ENCODE results near the gene PFKFB3.
"Not testable (repeated sequence)": the region's sequence is repeated elsewhere in the genome, so short reads cannot be mapped to it uniquely, and the experiment has no call there.

The PFKFB3 gene

DNA sequence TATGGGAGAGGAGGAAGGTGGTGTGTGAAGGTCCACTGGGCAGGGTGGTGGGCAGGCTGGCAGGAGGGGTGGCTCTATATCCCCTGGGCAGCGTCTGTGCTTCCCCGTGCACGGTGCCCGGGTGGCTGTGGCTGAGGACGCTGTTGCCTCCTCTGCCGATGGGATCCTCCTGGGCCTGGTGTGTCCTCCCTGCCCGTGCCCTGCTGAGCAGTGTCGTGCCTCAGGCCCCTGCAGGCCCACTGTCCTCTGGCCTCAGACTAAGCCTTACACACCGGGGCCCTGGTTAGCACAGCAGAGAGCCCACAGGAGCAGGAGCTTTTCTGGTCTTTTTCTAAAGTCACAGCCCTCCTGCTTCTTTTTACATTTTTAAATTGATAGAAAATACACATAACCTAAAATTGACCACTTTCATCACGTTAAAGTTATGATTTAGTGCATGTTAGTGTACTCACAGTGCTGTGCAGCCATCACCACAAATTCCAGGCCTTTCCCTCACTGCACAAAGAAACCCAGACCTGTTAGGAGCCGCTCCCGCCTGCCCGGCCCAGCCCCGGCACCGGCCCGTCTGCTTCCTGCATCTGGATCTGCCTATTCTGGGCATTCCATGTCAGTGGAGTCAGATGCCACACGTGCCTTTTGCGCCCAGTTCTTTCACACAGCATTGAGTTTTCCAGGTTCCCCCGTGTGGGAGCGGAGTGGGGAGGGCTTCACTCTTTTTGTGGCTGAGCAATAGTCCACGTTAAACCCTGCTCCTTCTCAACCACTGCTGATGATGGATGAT, 19.4 kb downstream of the PFKFB3 start:
- no peak for DNase-seq

DNA sequence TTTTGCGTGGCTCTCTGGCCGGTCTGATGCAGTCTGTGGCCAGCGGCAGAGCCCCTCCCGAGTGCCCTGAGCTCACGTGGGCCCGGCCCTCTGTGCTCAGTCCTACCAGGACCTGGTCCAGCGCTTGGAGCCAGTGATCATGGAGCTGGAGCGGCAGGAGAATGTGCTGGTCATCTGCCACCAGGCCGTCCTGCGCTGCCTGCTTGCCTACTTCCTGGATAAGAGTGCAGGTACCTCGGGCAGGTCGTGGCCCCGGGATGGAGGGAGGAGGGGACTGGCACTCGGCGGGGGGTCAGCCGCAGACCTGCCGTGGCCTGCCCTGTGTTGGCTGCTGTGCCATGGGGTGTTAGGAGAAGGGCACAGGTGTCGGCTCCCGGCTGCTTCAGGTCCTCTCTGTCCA, 20.0 kb downstream of the PFKFB3 start:
- no peak for DNase-seq

DNA sequence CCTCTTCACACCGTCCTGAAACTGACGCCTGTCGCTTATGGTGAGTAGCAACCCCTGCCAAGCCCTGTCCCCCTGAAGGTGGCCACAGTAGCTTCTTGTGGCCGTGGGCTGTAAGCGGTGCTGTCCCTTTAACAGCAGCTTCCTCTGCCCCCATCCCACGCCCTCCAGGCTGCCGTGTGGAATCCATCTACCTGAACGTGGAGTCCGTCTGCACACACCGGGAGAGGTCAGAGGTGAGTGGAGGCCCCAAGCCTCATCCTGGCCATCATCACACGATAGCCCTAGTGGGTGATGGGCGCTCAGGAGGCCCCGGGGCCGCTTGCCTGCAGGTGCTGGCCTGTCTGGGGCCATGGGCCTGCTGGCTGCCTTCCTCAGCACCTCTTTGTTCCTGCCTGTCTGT, 21.2 kb downstream of the PFKFB3 start:
- no peak for DNase-seq

DNA sequence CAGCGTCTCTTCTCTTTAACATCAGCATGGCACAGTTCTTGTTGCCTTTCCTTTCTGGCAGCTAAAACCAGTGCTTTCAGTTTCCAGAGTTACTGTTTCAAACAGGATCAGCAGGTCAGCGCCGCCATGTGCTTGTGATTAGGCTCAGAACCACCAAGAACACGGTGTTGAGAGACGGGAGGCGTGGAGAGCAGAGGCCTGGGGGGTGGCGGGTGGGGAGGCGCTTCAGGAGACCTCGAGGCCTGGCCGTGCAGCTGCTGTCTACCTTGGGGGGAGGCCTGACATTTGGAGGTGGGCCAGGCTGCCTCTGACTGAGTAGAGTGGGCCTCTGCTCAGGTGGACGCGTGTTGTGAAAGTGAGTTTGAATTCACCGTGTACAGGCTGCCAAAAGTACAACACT, 22.0 kb downstream of the PFKFB3 start:
- DNase-seq: no peak

DNA sequence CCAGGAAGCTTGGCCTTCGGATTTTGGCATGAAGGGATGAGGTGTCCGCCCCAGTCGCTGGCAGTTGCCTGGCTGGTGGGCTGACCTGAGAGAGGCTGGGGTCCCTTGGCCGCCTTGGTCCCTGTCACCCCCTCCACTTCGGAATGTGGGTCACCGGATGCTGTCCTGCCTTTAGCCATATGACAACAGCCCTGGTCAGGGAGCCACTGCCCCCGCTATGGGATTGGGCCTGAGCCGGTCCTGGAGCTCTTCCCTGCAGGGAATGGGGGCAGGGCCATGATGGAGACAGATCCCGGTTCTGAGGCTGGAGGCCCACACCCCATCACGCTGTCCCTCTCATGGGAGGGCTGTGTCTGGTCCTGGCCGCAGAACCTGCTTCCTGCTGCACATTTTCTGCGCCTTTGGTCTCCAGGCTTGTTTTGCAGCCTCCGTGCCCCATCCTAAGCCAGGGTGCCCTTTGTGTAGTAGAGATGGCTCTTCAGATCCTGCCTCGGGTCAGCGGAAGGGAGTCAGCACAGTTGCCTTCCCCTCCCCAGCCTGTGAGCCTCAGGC, 22.6 kb downstream of the PFKFB3 start:
- DNase-seq: no peak

DNA sequence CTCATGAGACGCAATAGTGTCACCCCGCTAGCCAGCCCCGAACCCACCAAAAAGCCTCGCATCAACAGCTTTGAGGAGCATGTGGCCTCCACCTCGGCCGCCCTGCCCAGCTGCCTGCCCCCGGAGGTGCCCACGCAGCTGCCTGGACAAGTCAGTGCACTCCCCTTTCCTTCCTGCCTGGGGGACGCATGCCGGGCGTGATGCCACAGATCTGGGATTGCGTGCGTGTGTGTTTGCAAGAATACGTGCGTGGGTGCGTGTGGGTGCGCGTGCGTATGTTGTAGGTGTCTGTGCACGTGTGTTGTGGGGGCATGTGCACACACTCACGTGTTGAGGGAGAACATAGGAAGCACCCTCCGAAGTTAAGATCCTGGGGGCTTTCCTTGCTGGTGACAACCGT, 23.5 kb downstream of the PFKFB3 start:
- DNase-seq: no peak

DNA sequence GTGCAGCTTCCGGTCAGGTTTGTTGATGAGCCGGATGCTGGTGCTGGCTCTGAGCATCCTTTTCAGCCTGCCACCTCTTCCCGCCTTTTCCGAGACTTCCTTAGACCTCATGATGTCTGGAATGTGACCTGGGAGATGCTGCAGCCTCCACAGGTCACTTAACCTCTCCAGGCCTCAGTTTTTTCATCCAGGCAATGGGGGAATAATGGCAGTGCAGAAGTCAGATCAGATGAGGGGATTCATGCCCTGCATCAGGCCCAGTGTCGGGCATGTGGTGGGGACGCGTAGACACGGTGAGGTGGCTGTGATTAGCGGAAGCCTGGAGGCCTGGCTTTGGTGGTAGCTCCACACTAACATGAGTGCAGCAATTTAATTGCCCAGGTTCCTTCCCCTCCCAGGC, 24.6 kb downstream of the PFKFB3 start:
- no peak for DNase-seq

GRCh38 chr10:6228010-6228511, 25.3 kb downstream of the PFKFB3 start:
- DNase-seq: no peak

DNA sequence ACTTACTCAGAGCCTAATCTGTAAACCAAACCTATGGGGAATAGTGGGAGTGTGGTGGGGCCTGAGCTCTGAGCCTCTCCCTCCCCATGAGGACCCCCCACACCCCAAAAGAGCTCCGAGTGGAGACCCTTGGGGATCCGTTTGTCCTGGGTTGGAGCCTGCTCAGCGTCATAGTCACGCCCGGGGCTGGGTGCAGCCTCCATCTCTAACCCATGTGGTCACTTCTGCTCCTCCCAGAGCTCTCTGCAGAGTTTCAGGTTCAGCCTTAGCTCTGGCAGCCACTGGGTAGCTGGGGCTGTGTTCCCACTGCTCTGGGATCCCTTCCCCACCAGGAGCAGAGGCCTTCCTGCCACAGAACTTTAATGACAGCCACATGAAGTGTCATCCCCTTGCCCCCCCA, 25.9 kb downstream of the PFKFB3 start:
- no peak for DNase-seq

DNA sequence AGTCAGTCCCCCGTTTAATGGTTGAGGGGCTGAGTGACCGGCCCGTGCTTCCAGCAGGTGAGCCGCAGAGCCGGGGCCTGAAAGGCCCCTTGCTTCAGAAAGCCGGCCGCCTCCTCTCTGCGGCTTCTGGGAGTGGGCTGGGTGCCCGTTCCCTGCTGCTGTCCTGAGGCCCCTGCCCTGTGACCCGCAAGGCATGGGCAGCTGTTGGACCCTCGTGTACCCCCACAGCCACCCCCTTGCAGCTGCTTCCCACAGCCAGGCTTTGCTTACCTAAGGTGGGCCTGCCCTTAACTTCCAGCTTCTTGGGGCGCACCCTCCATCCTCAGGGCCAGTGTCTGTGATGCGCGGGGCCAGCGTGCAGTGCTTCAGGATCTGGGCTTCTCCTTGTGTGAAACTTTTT, 26.6 kb downstream of the PFKFB3 start:
- no peak for DNase-seq

- no peak for DNase-seq
These were observed 27.0 kb downstream of the PFKFB3 start for GRCh38 chr10:6229746-6230145.

DNA sequence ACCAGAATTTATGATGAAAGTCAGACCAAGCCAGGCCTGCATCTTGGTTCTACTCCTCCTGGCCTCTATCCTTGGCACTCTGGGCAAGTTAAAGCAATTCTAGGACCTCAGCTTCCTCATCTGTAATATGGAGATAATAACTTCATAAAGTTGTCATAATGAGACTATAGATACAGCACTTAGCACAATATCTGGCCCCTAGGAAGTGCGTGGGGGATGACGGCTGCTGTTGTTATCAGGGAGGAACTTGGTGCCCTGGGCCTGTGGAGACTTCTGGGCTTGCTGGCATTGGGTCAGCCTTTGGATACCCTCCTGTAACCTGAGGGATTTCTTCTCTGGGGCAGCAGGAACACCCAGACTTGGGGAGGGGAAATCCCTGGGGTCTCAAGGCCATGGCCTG, 27.6 kb downstream of the PFKFB3 start:
- no peak for DNase-seq

GRCh38 chr10:6231146-6231545, 28.4 kb downstream of the PFKFB3 start:
- no peak for DNase-seq

DNA sequence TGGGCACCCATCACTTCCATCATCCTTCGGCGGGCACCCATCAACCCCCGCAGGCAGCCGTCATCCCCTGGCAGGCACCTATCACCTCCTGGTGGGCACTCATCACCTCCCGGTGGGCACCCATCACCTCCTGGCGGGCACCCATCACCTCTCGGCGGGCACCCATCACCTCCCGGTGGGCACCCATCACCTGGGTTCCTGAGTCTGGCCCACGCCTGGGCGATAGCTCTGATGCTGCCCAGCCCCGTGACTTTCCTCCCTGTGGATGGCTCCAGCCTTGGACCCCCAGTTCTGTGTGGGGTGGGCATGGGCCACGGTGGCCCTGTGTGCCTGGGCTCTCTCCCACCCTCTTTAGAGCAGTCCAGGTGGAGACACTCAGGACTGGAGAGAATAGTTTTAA, 29.0 kb downstream of the PFKFB3 start:
- no peak for DNase-seq

DNA sequence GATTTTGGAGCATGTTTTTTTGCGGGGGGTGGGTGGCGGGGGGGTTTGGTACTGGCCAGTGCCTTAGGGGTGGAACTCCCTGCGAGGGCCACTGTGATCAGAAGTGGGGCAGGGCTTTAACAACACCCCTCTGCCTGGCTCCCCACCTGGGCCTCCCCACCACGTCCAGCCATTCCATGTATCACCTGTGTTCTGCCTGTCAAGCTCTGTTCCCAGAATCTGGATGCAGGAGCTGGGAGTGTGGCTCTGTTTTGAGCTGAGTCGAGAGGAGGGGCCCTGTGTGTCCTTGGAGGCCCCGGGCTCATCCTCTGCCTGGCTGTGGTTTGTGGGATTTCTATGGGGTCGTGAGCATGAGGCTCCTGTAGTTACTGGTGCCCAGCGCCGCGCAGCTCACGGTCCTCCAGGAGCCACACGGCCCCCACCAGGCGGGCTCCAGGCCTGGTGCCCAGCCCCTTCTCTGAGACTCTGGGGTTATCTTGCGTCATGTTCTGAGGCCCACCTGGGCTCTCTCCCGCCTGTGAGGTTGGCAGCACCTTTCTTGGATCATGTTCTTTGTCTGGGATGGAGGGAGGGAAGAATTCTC, 29.6 kb downstream of the PFKFB3 start:
- DNase-seq: no peak

DNA sequence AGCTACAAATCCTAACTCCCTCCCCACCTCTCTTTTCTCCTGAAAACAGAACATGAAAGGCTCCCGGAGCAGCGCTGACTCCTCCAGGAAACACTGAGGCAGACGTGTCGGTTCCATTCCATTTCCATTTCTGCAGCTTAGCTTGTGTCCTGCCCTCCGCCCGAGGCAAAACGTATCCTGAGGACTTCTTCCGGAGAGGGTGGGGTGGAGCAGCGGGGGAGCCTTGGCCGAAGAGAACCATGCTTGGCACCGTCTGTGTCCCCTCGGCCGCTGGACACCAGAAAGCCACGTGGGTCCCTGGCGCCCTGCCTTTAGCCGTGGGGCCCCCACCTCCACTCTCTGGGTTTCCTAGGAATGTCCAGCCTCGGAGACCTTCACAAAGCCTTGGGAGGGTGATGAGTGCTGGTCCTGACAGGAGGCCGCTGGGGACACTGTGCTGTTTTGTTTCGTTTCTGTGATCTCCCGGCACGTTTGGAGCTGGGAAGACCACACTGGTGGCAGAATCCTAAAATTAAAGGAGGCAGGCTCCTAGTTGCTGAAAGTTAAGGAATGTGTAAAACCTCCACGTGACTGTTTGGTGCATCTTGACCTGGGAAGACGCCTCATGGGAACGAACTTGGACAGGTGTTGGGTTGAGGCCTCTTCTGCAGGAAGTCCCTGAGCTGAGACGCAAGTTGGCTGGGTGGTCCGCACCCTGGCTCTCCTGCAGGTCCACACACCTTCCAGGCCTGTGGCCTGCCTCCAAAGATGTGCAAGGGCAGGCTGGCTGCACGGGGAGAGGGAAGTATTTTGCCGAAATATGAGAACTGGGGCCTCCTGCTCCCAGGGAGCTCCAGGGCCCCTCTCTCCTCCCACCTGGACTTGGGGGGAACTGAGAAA, 30.4 kb downstream of the PFKFB3 start:
- DNase-seq: no peak

GRCh38 chr10:6233725-6234277, 31.1 kb downstream of the PFKFB3 start:
- DNase-seq: no peak

DNA sequence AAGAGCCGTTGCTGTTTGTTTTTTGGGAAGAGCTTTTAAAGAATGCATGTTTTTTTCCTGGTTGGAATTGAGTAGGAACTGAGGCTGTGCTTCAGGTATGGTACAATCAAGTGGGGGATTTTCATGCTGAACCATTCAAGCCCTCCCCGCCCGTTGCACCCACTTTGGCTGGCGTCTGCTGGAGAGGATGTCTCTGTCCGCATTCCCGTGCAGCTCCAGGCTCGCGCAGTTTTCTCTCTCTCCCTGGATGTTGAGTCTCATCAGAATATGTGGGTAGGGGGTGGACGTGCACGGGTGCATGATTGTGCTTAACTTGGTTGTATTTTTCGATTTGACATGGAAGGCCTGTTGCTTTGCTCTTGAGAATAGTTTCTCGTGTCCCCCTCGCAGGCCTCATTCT, 31.6 kb downstream of the PFKFB3 start:
- DNase-seq: no peak

DNA sequence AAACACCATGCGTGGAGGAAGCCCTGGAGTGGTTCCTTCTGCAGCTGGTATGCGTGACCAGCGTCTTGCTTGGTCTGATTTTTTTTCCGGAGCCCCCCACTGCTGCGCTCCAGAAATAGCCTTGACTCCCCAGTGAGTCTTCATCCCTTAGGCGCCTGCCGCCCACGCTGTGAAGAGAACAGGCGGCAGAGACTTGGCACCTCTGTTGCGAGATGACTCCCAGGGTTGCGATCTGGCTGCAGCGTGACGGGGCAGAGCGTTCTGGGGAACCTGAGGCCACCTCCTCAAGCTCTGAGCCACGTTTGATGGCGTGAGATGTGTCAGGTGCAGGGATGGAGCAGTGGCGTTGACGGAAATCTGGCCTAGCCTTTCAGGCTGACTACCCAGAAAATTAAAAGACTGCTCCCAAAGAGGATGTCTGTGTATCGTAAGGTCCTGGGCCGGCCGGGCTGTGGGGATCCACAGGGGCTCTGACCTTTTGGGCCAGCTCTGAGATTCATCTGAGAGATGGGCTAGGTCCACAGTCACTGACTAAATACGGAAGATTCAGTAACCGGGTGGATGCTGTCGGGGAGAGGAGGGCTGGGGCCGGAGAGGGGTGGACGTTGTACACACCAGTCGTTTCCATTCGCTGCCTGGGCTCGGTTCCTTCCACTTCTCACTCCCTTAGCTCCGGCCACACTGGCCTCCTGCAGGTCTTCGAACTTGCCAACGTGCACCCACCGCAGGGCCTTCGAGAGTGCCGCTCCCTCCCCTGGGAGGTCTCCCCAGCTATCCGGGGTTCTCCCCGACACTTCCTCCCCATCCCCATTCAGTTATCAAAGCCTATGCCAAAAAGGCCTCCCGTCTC, 33.8 kb downstream of the PFKFB3 start:
- no peak for DNase-seq

GRCh38 chr10:6237199-6237530, 34.4 kb downstream of the PFKFB3 start:
- no peak for DNase-seq

- DNase-seq: not testable (repeated sequence)
These were observed 36.0 kb downstream of the PFKFB3 start for GRCh38 chr10:6238587-6239212.

Data from NCI-H526 (cell line).